K562 (cell line): Measurements from ENCODE around the gene PRKAR2B. TPM values are rescaled to one million over a fixed set of nuclear protein-coding genes. Genes with fewer than 3 reads are reported as not detected.

Source experiments
- ATAC-seq: fragments of 200-7000 bp; cut with Tn5 transposase; 3 replicates; pipeline ENCODE4 v1.9.1; 2020; ENCODE audit warnings: moderate library complexity
- BruUV-seq: library from RNA; stranded (reverse); fragments of 400-500 nt; replicated peaks from 2 replicates; lab custom pipeline; 2021; lab: Mats Ljungman, UMichigan
- CTCF ChIA-PET: fragments of 300-600 bp; formaldehyde crosslinking; extraction: SDS; loops from one replicate; lab custom pipeline; 2021; ENCODE audit warnings: low intra/inter-chr PET ratio; lab: Yijun Ruan, JAX
- POLR2A ChIA-PET: fragments of 300-600, 350-650 bp; sonication (Branson Sonifier 250); formaldehyde crosslinking; extraction: SDS; loops from one replicate; lab custom pipeline; 2021; ENCODE audit warnings: antibody characterized with exemption, inconsistent platforms; lab: Yijun Ruan, JAX
- DNase-seq, 4 experiments: peaks; one replicate each; pipeline versions ENCODE4 v3.0.0 to v3.0.0-alpha.2; 2011 to 2018; ENCODE audit warnings: low spot score in 3 of 4, mixed read lengths in 3 of 4; ENCODE audit errors: extremely low read depth in 1 of 4
- FAIRE-seq: peaks from 2 replicates; lab custom pipeline; 2011; peaks lifted over from hg19 to GRCh38; lab: Jason Lieb, UNC
- H2AFZ ChIP-seq: 2 replicates; pipeline ENCODE4 v1.6.0; 2011; ENCODE audit warnings: low read depth, low read length, control low read depth, inconsistent platforms
- H3K27ac ChIP-seq: fragments of 200-600 bp; 3 replicates; pipeline ENCODE4 v1.8.0; 2011; ENCODE audit warnings: low read depth, mild to moderate bottlenecking, control low read depth, inconsistent platforms, low read length, moderate library complexity, mixed read lengths; ENCODE audit errors: extremely low read depth
- H3K27me3 ChIP-seq, 2 experiments: fragments of 300-600 bp in 1 of 2; 2 replicates in 1 of 2; 3 replicates in 1 of 2; pipeline versions ENCODE4 v1.6.0 to v1.8.0; 2011; ENCODE audit warnings: inconsistent platforms in 2 of 2, low read length in 2 of 2, mild to moderate bottlenecking in 1 of 2, mixed read lengths in 1 of 2, moderate library complexity in 1 of 2; ENCODE audit not compliant: control insufficient read depth in 2 of 2, insufficient read depth in 2 of 2
- H3K36me3 ChIP-seq: fragments of 300-600 bp; 3 replicates; pipeline ENCODE4 v1.8.0; 2011; ENCODE audit warnings: mild to moderate bottlenecking, low read length, inconsistent platforms; ENCODE audit not compliant: control insufficient read depth, insufficient read depth
- H3K4me1 ChIP-seq, 2 experiments: fragments of 200-600 bp in 1 of 2; replicated peaks in 1 of 2; 2 replicates in 1 of 2; 3 replicates in 1 of 2; pipeline versions ENCODE4 v1.5.1 to v1.8.0; 2011; ENCODE audit warnings: inconsistent platforms in 2 of 2, low read length in 2 of 2, mild to moderate bottlenecking in 1 of 2, mixed read lengths in 1 of 2, moderate library complexity in 1 of 2; ENCODE audit not compliant: control insufficient read depth in 2 of 2, insufficient read depth in 2 of 2
- H3K4me2 ChIP-seq: 2 replicates; pipeline ENCODE4 v1.6.1; 2011; ENCODE audit warnings: low read length, control low read depth, inconsistent platforms, mixed read lengths; ENCODE audit not compliant: insufficient read depth
- H3K4me3 ChIP-seq: fragments of 200-600 bp; sonication (generic), shearing (Covaris generic); 2 replicates; pipeline ENCODE4 v1.5.1; 2016; ENCODE audit warnings: control low read depth, inconsistent platforms
- H3K79me2 ChIP-seq: fragments of 200-600 bp; 3 replicates; pipeline ENCODE4 v1.8.0; 2011; ENCODE audit warnings: low read length, inconsistent platforms; ENCODE audit not compliant: control insufficient read depth, insufficient read depth
- H3K9ac ChIP-seq, 2 experiments: 2 replicates each; pipeline versions ENCODE4 v1.6.0 to v1.6.1; 2011; ENCODE audit warnings: low read depth in 2 of 2, low read length in 2 of 2, control low read depth in 1 of 2, inconsistent platforms in 1 of 2, mild to moderate bottlenecking in 1 of 2, mixed read lengths in 1 of 2; ENCODE audit not compliant: insufficient read depth in 1 of 2
- H3K9me1 ChIP-seq: one replicate; pipeline ENCODE4 v1.6.0; 2011; ENCODE audit warnings: inconsistent platforms, mild to moderate bottlenecking, low read length, moderate library complexity; ENCODE audit not compliant: control insufficient read depth, insufficient read depth
- H3K9me3 ChIP-seq: replicated peaks from 2 replicates; pipeline ENCODE4 v1.5.1; 2011; ENCODE audit warnings: low read depth, low read length, inconsistent platforms; ENCODE audit not compliant: control insufficient read depth, insufficient read depth
- H4K20me1 ChIP-seq: replicated peaks from 2 replicates; pipeline ENCODE4 v1.6.1; 2011; ENCODE audit warnings: low read length, inconsistent platforms, mixed read lengths; ENCODE audit not compliant: control insufficient read depth, insufficient read depth
- ARID1B ChIP-seq: fragments of 450-650 bp; IDR thresholded peaks from 2 replicates; pipeline ENCODE4 v1.6.1; 2016; ENCODE audit warnings: antibody characterized with exemption, mild to moderate bottlenecking, inconsistent platforms
- C11orf30 ChIP-seq: fragments of 450-650 bp; IDR thresholded peaks from 2 replicates; pipeline ENCODE4 v1.6.1; 2016; ENCODE audit warnings: low read depth, mild to moderate bottlenecking
- CGGBP1 ChIP-seq: fragments of 250-450 bp; sonication (Bioruptor Pico); IDR thresholded peaks from 2 replicates; pipeline ENCODE4 v1.9.0; 2021; ENCODE audit warnings: mild to moderate bottlenecking
- CTCF ChIP-seq, 3 experiments: IDR thresholded peaks in 2 of 3; conservative IDR thresholded peaks in 1 of 3; 2 replicates each; pipeline ENCODE4 v1.5.1; 2011 to 2012; ENCODE audit warnings: low read length in 3 of 3, mild to moderate bottlenecking in 3 of 3, control low read depth in 2 of 3, improper control_type of control experiment in 1 of 3, inconsistent platforms in 1 of 3, low read depth in 1 of 3, mixed read lengths in 1 of 3, moderate library complexity in 1 of 3; ENCODE audit not compliant: insufficient read depth in 2 of 3
- DDX20 ChIP-seq: fragments of 450-650 bp; IDR thresholded peaks from 2 replicates; pipeline ENCODE4 v1.6.1; 2016; ENCODE audit warnings: missing genetic modification characterization, low read depth, mild to moderate bottlenecking, missing compliant biosample characterization, moderate library complexity
- KDM1A ChIP-seq, 2 experiments: fragments of 450-650 bp; IDR thresholded peaks; 2 replicates each; pipeline ENCODE4 v1.6.1; 2016; ENCODE audit warnings: mild to moderate bottlenecking in 2 of 2
- L3MBTL2 ChIP-seq: fragments of 450-650 bp; IDR thresholded peaks from 2 replicates; pipeline ENCODE4 v1.6.1; 2016; ENCODE audit warnings: mild to moderate bottlenecking, moderate library complexity
- MAFG ChIP-seq: fragments of 450-650 bp; conservative IDR thresholded peaks from 2 replicates; pipeline ENCODE4 v1.6.1; 2016; ENCODE audit warnings: missing genetic modification characterization, missing compliant biosample characterization
- MEIS2 ChIP-seq: fragments of 450-650 bp; IDR thresholded peaks from 2 replicates; pipeline ENCODE4 v1.6.1; 2014; ENCODE audit warnings: mild to moderate bottlenecking; ENCODE audit not compliant: partially characterized antibody
- NFE2 ChIP-seq: IDR thresholded peaks from 2 replicates; pipeline ENCODE4 v1.6.1; 2014; ENCODE audit warnings: antibody characterized with exemption, low read depth
- NFE2L1 ChIP-seq: fragments of 450-650 bp; IDR thresholded peaks from 2 replicates; pipeline ENCODE4 v1.6.1; 2016; ENCODE audit warnings: missing genetic modification characterization, low read depth, mild to moderate bottlenecking, missing compliant biosample characterization, moderate library complexity, borderline replicate concordance
- SRSF7 ChIP-seq: fragments of 200-400 bp; formaldehyde crosslinking; optimal IDR thresholded peaks from 2 replicates; pipeline ENCODE3; 2017; ENCODE audit warnings: mild to moderate bottlenecking, low read depth, low read length
- XRCC5 ChIP-seq: fragments of 200-400 bp; formaldehyde crosslinking; IDR thresholded peaks from 2 replicates; pipeline ENCODE4 v1.6.1; 2017; ENCODE audit warnings: low read depth, mild to moderate bottlenecking, low read length
- ZNF511 ChIP-seq: sonication (generic); formaldehyde crosslinking; IDR thresholded peaks from 2 replicates; pipeline ENCODE4 v1.8.0; 2022; ENCODE audit warnings: mild to moderate bottlenecking, missing genetic modification reagents
- ZNF592 ChIP-seq: fragments of 450-650 bp; IDR thresholded peaks from 2 replicates; pipeline ENCODE4 v1.6.1; 2017; ENCODE audit warnings: antibody characterized with exemption, mild to moderate bottlenecking
- WGBS: fragments of 100-300 bp; shearing (Covaris generic); methylation state at CpG from one replicate; pipeline ENCODE4 v1.1.6; 2016; ENCODE audit warnings: low coverage, mixed read lengths; ENCODE audit not compliant: insufficient coverage; ENCODE audit errors: missing lambda C conversion rate; 5-methylcytosine and 5-hydroxymethylcytosine counted together
- in situ Hi-C: fragments of 300-500 bp; cut with MboI; formaldehyde crosslinking; loops from 4 replicates; pipeline ENCODE4 v1.15.0; 2018; ENCODE audit warnings: inconsistent platforms, mixed read lengths
- intact Hi-C: fragments of 100-400 bp; cut with micrococcal nuclease; formaldehyde crosslinking; loops from 2 replicates; pipeline ENCODE4 v1.14.2; 2022
- polyA plus RNA-seq, 8 experiments: library from polyadenylated mRNA; depleted of rRNA in 4 of 8; stranded (reverse) in 5 of 8; unstranded in 3 of 8; fragments of >200 nt; fragmentation: Nextera tagmentation in 2 of 8; fragmentation: Illumina TruSeq in 1 of 8; extraction: Ambion mirVana in 2 of 8; extraction: Trizol in 1 of 8; gene quantifications; 2 replicates each; pipeline versions ENCODE4 v1.2.1 to v1.2.3, GENCODE V29; 2011 to 2014; ENCODE audit warnings: inconsistent platforms in 1 of 8, missing spikeins in 1 of 8
- total RNA-seq, 7 experiments: library from RNA; depleted of rRNA in 6 of 7; stranded (reverse); fragments of >200 nt in 6 of 7; fragmentation: Illumina TruSeq in 2 of 7; extraction: Trizol in 2 of 7; gene quantifications; 2 replicates each; pipeline versions ENCODE4 v1.2.1 to v1.2.3, GENCODE V29; 2011 to 2021; ENCODE audit warnings: low replicate concordance in 1 of 7

PRKAR2B gene
- total and polyA plus RNA-seq, 9 of the 15 experiments (the other 6 are each of a cell fraction or from before 2014, with no cell fraction given), result 59.0 to 173 (median 129) TPM

GRCh38 chr7:106997487-106998271 is 46.8 kb upstream of the PRKAR2B start:
- Histone ChIP-seq H3K9me1 (no peaks in the 10 kb centered on the region), H2AFZ (peak overlapping the region; percentile 71), H3K4me2 (no peak overlapping the region), H3K79me2 (no peaks in the 10 kb centered on the region), H3K27me3 (no peaks in the 10 kb centered on the region), H4K20me1 (no peaks in the 10 kb centered on the region), H3K9me3 (no peaks in the 10 kb centered on the region), H3K9ac (no peak overlapping the region), H3K36me3 (no peaks in the 10 kb centered on the region), H3K27ac (no peak overlapping the region), H3K4me1 (peaks cover 17 to 23% of the 10 kb centered on the region in 2 experiments), H3K4me3 (no peak overlapping the region)
- ATAC-seq (no peak), DNase-seq (no peak), FAIRE-seq (peak; percentile 59)
- WGBS, result 49% methylated on average over 5 of the region's 5 CpGs
- in situ Hi-C loops, result no loop called here
- intact Hi-C loops, result no loop called here
- no TSS peak for BruUV-seq
- ChIA-PET POLR2A (interaction anchor here (0.7 to 4.5 kb wide), 7 partner anchors 9 to 19 kb away, joined by 3 to 30 read pairs (median 4); no protein-coding TSS in a partner anchor), CTCF (interaction anchor here (0.6 kb wide), 1 partner anchor 174 kb away, joined by 3 read pairs; no protein-coding TSS in a partner anchor)
- TF ChIP-seq XRCC5, result no peak
- peak; percentile 82 for TF ChIP-seq NFE2L1
- TF ChIP-seq CTCF (IDR thresholded peaks at IDR 0.05 in 2 of 3, conservative IDR thresholded peaks at IDR 0.05 in 1 of 3; ENCODE audit: insufficient read depth in 2 of 3, low read depth in 1 of 3, low read length in 3 of 3), result no peak
- peak; percentile 95 for TF ChIP-seq NFE2
- TF ChIP-seq MAFG (tag), result peak; percentile 95
- peak; percentile 92 for TF ChIP-seq C11orf30
- TF ChIP-seq ZNF511 (CRISPR knock-in tag), result no peak
- peak; percentile 43; the same call in 1 of the 2 replicates for TF ChIP-seq ARID1B
- TF ChIP-seq KDM1A (IDR thresholded peaks at IDR 0.05), result 0 out of 4 replicates have a peak, but pooled peaks of 1 of the 2 experiments have one; percentile 6
- TF ChIP-seq L3MBTL2, result 0 out of 2 replicates have a peak, but pooled peaks have one; percentile 7
- no peak for TF ChIP-seq SRSF7
- TF ChIP-seq DDX20 (tag), result no peak
- TF ChIP-seq MEIS2, result peak; percentile 33
- TF ChIP-seq CGGBP1, result 0 out of 2 replicates have a peak, but pooled peaks have one; percentile 34
- peak; percentile 72 for TF ChIP-seq ZNF592
